Measurements from ENCODE around the gene DFFA.
"Not testable (repeated sequence)": the region's sequence is repeated elsewhere in the genome, so short reads cannot be mapped to it uniquely, and the experiment has no call there.

The DFFA gene

GRCh38 chr1:10504249-10504648 is 31.9 kb upstream of the DFFA start:
- no peak for DNase-seq

GRCh38 chr1:10502206-10502605 is 29.9 kb upstream of the DFFA start:
- DNase-seq, result no peak

- DNase-seq, result no peak
Measured at GRCh38 chr1:10498231-10498630, 25.9 kb upstream of the DFFA start.

GRCh38 chr1:10497109-10497508 is 24.8 kb upstream of the DFFA start:
- no peak for DNase-seq

- DNase-seq, result peak; percentile 62
Measured at GRCh38 chr1:10495952-10496351, 23.6 kb upstream of the DFFA start.

- no peak for DNase-seq
Measured at GRCh38 chr1:10495475-10495817, 23.1 kb upstream of the DFFA start.

GRCh38 chr1:10494754-10495474 is 22.6 kb upstream of the DFFA start:
- DNase-seq, result peak; percentile 86

- no peak for DNase-seq
Measured at GRCh38 chr1:10494418-10494753, 22.1 kb upstream of the DFFA start.

- no peak for DNase-seq
Measured at GRCh38 chr1:10490286-10490970, 18.1 kb upstream of the DFFA start.

GRCh38 chr1:10489291-10490055 is 17.1 kb upstream of the DFFA start:
- no peak for DNase-seq

GRCh38 chr1:10484521-10484920 is 12.2 kb upstream of the DFFA start:
- DNase-seq, result no peak

- no peak for DNase-seq
Measured at GRCh38 chr1:10480614-10481013, 8.3 kb upstream of the DFFA start.

GRCh38 chr1:10479296-10479695 is 7.0 kb upstream of the DFFA start:
- DNase-seq, result no peak

- no peak for DNase-seq
Measured at GRCh38 chr1:10475510-10475909, 3.2 kb upstream of the DFFA start.

GRCh38 chr1:10474613-10475507 is 2.5 kb upstream of the DFFA start, which contains the start of gene PEX14:
Gene PEX14 (plus strand): TSS chr1:10474950. CDS start chr1:10474967, 17 bp downstream.
- DNase-seq, result peak; percentile 85

GRCh38 chr1:10474309-10474612 is 1.9 kb upstream of the DFFA start:
- not testable (repeated sequence) for DNase-seq

GRCh38 chr1:10473145-10473765 is 926 bp upstream of the DFFA start:
- DNase-seq, result no peak

GRCh38 chr1:10471411-10472219 is 714 bp downstream of the DFFA start:
- no peak for DNase-seq

- DNase-seq, result no peak
Measured at GRCh38 chr1:10470043-10470442, 2.3 kb downstream of the DFFA start.

- DNase-seq, result no peak
Measured at GRCh38 chr1:10467078-10467477, 5.3 kb downstream of the DFFA start.

- DNase-seq, result no peak
Measured at GRCh38 chr1:10459184-10459583, 13.1 kb downstream of the DFFA start.

- no peak for DNase-seq
Measured at GRCh38 chr1:10457875-10458274, 14.5 kb downstream of the DFFA start.

Data from CD4-positive, alpha-beta T cell treated with Interleukin-17A for 4 hours (primary cell).